Measurements from ENCODE around the gene ARHGEF28.

- TF ChIP-seq, protein P1, sequence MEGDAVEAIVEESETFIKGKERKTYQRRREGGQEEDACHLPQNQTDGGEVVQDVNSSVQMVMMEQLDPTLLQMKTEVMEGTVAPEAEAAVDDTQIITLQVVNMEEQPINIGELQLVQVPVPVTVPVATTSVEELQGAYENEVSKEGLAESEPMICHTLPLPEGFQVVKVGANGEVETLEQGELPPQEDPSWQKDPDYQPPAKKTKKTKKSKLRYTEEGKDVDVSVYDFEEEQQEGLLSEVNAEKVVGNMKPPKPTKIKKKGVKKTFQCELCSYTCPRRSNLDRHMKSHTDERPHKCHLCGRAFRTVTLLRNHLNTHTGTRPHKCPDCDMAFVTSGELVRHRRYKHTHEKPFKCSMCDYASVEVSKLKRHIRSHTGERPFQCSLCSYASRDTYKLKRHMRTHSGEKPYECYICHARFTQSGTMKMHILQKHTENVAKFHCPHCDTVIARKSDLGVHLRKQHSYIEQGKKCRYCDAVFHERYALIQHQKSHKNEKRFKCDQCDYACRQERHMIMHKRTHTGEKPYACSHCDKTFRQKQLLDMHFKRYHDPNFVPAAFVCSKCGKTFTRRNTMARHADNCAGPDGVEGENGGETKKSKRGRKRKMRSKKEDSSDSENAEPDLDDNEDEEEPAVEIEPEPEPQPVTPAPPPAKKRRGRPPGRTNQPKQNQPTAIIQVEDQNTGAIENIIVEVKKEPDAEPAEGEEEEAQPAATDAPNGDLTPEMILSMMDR (IDR thresholded peaks at IDR 0.05): no peak
- TF ChIP-seq POLR2A (IDR thresholded peaks at IDR 0.05): no peak
These were observed 292.8 kb downstream of the ARHGEF28 start for GRCh38 chr5:73918791-73919221.
